GOT3 (cell line): ENCODE data around the gene CHST11.
"Not testable (repeated sequence)": the region's sequence is repeated elsewhere in the genome, so short reads cannot be mapped to it uniquely, and the experiment has no call there.

Experiments
- DNase-seq: peaks from one replicate; lab custom pipeline; 2025; ENCODE audit warnings: mixed read lengths; lab: John Stamatoyannopoulos, UW

Gene CHST11

DNA sequence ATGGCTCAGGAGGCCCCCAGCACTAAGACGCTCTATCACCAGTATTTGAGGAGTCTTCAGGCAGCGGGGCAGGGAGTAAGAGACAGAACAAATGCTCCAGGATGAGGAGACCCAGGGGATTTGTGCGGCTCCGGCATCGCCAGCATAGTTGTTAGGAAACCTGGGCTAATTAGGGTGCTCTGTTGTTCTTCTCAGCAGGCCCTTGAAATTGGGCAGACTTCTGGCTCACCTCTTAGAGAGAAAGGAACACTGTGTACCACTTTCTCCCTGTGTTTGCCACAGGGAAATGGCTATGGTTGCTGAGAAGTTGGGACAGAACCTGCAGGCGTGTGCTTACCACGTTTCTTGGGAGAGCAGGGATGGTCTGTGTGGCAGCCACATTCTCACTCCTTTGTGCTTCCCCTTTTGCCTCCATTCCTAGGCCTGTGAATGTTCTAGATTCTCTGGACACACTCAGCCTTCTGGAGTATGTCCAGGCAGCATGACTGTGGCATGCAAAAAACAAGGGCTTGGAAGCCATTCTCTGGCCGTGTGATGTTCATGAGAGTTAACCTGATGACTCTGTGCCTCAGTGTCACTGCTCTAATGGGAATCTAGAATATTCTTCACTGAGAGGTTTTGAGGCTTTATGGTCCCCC lies 109.0 kb downstream of the CHST11 start:
- DNase-seq = no peak

DNA sequence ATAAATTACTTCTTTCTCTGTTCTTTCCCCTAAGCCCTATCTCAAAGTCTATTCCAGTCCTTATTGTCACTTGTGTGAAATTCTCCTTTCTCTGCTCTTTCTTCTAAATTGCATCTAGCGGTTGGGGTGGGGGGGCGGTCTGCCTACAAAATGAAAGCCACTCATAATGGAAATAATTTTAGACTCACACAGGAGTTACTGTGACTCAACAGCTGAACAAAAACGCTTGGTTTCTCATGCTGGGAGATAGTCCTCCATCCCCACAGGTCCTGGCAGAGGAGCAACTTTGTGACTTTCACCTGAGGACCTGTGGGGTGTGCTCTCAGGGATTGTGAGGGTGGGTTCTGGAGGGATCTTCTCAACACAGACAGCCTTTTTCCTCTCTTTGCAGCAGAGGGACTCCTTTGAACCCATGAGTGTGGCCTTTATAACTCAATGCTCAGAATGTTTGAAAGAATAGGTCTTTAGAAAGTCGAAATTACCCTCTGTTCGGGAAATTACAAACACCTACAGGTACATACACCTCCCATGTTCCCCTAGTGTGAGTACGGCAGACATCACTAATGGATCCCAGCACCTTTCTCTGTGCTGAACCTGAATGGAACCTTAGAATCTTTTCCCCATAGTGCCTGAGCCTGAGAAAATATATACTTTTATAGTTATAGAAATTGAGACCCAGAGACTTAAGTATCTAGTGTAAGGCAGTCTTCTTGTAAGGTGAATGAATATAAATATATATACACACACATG lies 109.7 kb downstream of the CHST11 start:
- no peak for DNase-seq

DNA sequence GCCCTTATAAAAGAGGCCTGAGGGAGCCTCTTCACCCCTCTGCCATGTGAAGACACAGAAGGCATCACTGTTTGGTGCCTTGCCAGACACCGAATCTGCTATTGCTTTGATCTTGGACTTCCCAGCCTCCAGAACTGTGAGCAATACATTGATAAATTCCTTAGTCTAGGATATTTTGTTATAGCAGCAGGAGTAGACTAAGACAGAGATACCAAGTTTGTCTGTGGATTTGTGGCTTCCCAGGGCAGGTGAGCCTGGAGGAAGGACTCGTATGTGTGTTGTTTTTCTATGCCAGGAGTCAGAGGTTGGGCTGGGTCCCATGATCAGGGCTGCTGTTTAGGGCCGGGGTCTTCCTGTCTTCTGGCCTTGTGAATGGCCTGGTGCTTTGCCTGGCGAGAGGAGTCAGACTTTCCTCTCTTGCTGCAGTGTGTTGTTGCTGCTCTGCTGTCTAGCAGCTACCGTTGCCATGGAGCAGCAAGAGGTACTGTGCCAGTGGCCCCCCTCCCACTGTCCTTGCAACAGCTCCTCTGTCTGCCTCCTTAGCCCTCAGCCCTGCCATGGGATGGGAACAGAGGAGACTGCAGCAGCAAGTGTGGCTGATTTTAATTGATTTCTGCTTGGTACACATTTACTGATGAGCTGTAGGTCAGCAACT lies 111.2 kb downstream of the CHST11 start:
- DNase-seq = no peak

DNA sequence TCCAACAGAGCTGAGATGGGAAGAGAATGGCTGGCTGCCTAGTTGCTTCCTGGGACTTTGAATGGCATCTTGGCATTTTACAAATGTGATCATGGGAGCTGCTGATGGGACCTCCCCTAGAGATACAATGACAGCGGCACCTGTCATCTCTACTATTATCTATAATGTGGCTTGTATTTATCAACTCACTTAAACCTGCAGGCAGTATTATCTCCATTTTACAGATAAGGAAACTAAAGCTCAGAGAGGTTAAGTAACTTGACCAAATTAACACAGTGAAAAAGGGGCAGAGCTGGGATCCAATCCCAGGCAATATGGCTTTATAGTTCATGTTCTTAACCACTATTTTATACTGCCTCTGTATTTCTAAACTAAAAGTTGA lies 111.7 kb downstream of the CHST11 start:
- no peak for DNase-seq

DNA sequence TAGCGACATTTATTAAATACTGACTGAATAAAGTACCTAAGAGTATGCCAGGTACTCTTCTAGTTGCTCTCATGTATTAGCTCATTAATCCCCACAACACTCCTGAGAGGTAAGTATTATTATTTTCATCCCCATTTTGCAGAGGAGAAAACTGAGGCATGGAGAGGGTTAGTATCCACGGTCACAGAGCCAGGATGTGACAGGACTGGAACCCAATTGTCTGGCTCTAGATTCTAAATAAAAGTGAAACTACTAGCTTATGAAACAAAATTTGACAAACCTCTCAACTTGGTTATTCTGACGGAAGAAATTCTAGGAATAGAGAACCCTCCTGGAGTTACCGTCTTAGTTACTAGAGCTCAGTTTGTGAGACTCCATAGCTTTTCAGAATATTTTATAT lies 112.2 kb downstream of the CHST11 start:
- DNase-seq = no peak

DNA sequence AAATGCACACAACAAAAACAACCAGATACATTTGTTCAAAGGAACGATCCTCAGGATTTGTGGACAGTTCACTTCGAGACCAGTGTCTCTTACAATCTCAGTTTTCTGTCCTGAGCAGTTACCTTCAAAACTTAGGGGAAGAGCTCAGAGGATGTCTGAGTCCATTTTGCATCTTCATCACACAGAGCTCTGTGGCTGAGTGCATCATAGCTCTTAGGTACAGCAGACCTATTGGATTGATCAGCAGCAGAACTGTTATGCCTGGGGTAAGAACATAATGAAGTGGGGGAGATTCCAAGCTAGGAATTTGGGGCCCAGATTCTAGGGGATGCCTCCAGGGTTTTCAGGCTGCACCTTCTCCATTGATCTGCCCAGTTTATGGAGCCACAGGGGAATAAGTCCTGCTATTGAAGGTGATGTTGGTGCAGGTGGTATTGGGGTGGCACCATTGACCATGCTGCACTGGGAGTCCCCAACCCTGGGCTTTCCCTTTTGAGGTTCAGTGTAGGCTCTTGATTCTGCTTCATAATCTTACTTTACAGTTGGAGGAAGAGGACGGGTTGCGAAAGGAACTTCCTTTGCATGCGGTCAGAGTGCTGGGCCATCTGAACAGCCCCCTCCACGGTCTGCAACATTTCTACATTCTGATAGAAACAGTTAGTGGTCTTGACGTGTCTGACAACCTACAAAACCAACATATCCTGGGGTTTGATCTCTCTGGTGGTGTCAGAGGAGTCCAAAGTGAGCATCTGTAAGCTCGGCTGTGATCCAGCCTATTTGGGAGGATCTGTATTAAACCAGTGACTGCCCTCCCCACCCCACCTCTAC lies 112.8 kb downstream of the CHST11 start:
- DNase-seq = no peak

DNA sequence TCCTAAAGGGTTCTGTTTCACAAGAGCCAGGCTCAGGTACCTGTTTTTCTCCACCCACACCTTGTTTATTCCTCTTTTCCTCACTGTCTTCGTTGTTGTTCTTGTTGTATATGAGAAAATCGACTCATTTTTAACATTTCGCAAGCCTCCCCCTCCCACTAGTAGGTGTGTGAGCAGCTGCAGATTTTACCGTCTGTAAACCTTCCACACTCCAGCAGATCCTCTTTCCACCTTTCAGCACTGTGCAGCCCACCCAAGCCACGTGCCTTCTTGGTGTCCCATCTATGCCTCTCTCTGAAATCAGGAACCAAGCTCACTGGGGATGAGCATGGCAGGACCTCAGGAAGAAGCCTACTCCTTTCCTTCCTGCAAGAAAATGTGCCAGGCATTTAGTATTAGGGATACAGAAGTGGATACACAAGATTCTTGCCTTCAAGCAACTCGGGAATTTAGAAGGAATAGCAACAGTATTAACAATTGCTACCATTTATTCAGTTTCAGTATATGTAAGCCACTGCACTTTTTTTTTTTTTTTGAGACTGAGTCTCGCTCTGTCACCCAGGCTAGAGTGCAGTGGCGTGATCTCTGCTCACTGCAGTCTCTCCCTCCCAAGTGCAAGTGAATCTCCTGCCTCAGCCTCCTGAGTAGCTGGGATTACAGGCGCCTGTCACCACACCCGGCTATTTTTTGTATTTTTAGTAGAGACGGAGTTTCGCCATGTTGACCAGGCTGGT lies 113.6 kb downstream of the CHST11 start:
- no peak for DNase-seq

DNA sequence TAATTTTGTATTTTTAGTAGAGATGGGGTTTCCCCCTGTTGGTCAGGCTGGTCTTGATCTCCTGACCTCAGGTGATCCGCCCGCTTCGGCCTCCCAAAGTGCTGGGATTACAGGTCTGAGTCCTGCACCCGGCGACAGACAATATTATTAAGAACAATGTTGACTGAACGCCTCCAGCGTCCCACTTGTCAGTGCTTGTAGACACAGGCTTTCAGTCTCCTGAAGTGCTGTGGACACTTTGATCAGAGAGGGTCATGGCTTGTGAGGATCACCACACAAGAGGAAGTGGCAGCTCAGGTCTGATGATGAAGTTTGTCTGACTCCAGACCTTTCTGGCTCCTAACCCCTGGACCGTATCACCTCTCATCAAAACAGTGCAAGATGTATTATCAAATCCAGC lies 114.6 kb downstream of the CHST11 start:
- DNase-seq = no peak

DNA sequence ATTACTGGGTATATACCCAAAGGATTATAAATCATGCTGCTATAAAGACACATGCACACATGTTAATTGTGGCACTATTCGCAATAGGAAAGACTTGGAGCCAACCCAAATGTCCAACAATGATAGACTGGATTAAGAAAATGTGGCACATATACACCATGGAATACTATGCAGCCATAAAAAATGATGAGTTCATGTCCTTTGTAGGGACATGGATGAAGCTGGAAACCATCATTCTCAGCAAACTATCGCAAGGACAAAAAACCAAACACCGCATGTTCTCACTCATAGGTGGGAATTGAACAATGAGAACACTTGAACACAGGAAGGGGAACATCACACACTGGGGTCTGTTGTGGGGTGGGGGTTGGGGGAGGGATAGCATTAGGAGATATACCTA lies 117.6 kb downstream of the CHST11 start:
- not testable (repeated sequence) for DNase-seq

DNA sequence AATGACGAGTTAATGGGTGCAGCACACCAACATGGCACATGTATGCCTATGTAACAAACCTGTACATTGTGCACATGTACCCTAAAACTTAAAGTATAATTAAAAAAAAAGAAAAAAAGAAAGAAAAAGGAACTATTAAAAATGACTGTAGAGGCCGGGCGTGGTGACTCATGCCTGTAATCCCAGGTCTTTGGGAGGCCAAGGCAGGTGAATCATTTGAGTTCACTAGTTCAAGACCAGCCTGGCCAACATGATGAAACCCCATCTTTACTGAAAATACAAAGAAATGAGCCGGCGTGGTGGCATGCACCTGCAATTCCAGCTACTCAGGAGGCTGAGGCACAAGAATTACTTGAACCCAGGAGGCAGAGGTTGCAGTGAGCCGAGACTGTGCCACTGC lies 118.0 kb downstream of the CHST11 start:
- not testable (repeated sequence) for DNase-seq

DNA sequence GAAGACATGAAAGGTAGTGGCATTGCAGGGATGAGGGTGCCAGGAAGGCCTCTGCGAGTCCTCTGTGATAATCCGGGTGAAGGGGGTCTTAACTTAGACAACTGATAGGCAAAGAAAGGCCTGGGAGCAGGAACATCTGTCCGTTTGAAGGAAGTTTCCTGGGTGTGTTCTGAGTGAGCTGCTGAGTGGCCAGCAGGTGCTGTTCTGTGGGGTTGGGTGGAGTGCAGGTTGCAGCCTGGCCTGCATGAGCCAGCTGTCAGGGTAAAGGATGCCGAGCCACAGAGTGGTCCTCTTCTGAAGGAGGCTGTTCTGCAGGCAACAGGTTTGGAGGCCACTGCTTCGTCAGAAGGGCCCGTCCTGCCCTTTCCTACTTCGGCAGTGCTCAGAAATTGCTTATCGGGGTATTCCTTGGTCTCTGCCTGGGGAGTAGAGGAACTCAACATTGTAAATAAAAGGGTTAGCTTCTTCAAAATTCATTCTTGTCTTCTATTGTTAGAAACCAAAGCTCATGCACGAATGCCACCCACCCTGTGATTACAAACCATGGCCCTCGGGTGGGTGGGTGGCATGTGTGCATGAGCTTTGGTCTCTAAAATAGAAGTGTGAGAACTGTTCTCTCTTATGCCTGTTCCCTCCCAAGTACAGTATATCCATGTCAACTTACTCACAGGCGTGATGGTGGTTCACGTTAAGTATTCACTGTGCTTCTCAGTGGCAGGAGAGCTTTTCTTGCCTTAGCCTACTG lies 118.9 kb downstream of the CHST11 start:
- DNase-seq = no peak

DNA sequence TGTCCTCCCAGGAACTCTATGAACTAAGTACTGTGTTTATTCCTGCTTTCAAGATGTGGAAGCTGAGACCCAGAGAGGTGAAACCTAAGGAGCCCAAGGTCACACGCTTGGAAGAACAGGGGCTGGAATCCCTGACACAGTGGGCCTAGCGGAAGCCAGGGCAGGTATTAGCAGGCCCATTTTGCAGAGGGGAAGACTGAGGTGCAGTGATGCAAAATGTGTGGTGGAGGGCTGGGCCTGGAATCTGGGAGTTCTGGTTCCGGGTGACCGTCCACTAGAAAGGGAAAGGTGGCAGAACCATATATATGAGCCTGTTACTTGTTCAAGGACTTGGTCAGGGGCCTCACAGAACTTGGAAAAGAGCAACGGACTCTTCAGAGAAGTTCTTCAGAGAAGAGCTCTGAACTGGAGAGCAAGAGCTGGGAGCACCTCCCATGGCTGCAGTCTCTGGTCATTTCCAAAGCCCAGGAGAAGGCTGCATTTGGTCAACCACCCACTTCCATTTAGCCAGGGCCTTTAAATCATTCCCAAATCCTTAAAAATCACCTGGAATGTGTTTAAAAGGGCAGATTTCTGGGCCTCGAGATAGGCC lies 119.5 kb downstream of the CHST11 start:
- DNase-seq = no peak

DNA sequence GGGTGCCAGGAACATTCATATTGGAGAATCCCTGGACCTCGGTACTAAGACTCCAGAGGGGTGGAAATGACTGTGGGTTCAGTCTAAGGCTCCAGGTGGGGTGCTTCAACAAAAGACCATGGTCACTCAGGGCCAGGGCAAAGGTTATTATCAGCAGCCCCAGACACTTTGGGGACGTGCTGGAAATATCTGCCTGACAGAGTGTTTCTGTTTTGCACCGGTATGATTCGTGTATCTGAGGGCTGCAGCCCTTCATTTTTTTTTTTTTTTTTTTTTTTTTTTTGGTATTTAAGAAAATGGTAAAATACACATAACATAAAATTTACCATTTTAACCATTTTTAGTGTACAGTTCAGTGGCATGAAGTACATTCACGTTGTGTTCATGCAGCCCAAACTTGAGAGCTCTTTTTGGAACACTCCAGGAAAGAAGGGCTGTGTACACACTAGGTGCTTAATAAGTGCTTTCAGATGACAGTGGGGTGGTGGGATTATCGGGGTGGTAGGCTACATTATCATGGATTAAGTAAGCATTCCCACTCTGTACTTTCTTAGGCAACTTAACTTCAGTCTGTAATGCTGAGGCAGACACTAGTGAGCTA lies 120.3 kb downstream of the CHST11 start:
- DNase-seq = no peak

DNA sequence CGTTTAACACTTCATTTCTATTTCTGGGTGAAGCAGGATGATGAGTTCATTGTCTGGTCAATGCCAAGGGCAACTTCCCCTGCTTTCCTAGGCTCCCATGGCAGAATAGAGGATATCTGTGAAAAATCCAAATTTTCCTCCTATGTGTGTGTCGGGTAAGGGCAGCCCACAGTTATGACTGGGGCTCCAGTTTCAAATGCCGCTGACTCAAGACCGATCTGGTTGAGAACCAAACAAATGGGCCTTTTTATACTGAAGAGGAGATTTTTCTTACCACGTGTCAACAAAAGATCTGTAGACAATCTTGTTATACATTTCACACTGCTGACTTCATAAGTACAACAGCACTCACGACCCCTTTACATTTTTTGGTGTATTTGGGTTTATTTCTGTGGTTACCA lies 120.8 kb downstream of the CHST11 start:
- no peak for DNase-seq

DNA sequence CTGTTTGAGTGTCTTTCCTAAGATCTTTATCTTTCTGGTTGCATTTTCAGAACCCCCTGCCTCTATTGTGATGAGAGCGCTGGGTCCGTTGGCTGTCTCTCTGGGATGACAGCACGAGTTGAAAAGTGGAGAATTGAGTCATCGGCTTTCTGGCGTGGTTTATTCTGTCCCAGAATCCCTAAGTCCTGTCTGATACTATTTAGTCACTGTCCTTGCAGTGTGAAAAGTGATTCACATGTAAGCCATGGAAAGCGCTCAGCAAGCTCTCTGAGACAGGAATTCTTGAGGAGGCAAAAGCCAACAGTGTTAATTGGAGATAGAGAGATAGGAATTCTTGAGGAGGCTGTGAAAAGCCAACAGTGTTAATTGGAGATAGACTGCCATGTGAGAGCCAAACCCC lies 121.7 kb downstream of the CHST11 start:
- DNase-seq = no peak

DNA sequence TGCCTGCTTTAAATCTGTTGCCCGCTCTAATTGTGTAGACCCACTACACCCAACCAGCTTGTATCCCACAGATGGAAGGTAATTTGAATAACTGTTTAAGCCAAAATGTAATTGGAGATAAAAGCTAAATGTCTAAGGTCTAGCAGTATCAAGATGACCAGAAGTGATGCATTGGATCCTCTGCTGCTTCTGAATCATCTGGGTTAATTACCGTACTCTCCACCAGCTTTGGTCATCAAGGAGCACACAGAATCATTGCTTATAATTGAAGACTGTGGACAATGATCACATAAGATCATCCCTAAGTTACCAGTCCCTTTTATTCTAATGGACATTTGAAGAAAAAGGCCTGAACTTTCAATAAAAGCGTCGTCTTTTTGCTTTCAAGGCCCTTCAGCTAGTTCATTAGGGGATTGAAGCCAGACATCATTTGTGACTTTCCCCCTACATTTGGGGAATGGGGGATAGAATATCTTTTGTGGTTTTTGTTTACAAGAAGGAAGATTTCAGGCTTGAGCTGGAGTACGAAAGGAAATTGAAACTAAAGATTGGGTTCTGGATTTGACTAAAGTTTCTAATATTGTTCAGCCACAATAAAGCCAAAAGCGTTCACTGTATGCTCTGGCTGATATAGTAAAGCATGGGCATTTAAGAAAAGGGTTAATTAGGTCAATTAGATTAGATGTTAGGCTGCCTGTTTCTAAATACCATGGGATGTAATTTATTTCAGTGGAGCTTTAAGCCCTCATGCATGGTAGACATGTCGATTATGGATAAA lies 123.2 kb downstream of the CHST11 start:
- DNase-seq = no peak

DNA sequence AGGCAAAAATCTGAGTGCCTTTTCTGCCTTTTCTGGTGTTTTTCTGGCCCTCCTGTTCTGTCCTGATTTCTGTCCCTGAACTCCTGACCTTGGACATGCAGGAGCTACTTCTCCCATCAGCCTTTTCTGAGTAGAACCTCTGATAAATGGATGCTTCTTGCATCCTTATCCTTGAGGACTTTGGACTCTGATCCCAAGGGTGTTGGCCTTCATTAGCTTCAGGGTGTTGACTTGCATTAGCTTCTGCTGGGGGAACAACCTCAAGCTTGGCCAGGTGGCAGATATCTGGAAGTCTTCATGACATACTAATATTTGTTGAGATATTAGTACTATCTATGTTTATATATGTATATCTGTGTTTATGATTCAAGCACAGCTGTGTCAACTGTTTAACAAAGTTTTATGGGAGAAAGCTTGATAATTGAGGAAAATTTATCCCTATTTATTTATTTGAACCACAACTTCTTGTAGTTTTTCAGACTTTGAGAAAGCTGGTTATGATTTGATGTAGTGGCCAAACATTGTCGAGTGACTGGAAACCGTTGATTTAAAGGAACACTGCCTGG lies 124.3 kb downstream of the CHST11 start:
- DNase-seq = no peak

DNA sequence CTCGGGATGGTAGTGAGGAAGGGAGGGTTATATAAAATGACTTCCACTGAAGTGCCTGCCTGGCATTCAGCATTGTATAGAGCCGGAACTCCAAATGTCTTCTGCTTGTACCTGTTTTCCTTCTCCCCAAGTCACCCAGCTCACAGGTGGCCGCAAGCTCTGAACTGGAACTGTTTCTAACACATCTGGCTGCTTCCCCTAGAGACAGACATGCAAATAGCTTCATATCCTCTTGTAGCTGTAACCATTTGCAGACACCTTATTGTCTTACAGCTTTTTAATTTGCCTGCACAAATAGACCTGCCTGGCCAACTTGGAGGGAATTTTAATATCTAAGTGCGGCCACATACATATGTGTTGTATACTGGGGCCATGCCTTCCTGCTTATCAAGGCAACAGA lies 126.0 kb downstream of the CHST11 start:
- DNase-seq = no peak

DNA sequence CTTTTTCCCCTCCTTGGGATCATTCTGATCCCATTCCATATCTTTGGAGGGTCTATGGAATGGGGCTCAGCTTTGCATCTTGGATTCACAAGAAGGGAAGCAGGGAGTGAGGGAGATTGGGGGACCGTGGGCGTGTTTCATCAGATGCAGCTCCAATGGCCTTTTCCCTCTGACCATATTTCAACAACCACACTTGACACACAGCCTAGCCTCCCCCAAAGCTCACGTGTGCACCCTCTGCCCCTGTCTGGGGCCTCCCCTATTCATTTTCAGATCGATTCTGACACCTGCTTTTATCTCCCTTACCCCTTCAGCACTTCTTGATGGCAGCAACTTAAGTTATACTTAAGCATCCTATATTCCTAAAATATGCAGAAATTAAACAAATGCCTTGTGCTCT lies 126.6 kb downstream of the CHST11 start:
- DNase-seq = no peak
